H1 (cell line): Measurements from ENCODE around the gene ZNF546. TPM values are rescaled to one million over a fixed set of nuclear protein-coding genes. Genes with fewer than 3 reads are reported as not detected.

Source experiments
- CTCF ChIA-PET: fragments of 300-600 bp; sonication (Branson Sonifier 250); formaldehyde crosslinking; loops from one replicate; lab custom pipeline; 2021; ENCODE audit not compliant: partially characterized antibody; lab: Charles Lee
- POLR2A ChIA-PET: fragments of 300-600 bp; sonication (Branson Sonifier 250); formaldehyde crosslinking; loops from one replicate; lab custom pipeline; 2021; ENCODE audit warnings: inconsistent platforms; ENCODE audit not compliant: partially characterized antibody; lab: Charles Lee
- DNase-seq, 2 experiments: peaks; one replicate each; pipeline versions ENCODE4 v3.0.0 to v3.0.0-alpha.2; 2010 to 2022; ENCODE audit warnings: low spot score in 2 of 2, low read depth in 1 of 2, mixed read lengths in 1 of 2
- FAIRE-seq: peaks from 2 replicates; lab custom pipeline; 2011; peaks lifted over from hg19 to GRCh38; lab: Jason Lieb, UNC
- H2AFZ ChIP-seq: 2 replicates; pipeline ENCODE4 v1.8.1; 2012; ENCODE audit warnings: low read length, inconsistent platforms
- H2AK5ac ChIP-seq: 2 replicates; pipeline ENCODE4 v1.6.1; 2013; ENCODE audit warnings: low read depth, low read length
- H2BK120ac ChIP-seq: replicated peaks from 2 replicates; pipeline ENCODE3; 2013; ENCODE audit warnings: low read depth, low read length, inconsistent platforms
- H2BK12ac ChIP-seq: 2 replicates; pipeline ENCODE4 v1.6.1; 2013; ENCODE audit warnings: low read depth, low read length
- H2BK15ac ChIP-seq: 2 replicates; pipeline ENCODE4 v1.6.1; 2013; ENCODE audit warnings: low read length
- H2BK20ac ChIP-seq: 2 replicates; pipeline ENCODE4 v1.6.1; 2013; ENCODE audit warnings: low read length
- H2BK5ac ChIP-seq: 2 replicates; pipeline ENCODE4 v1.6.1; 2013; ENCODE audit warnings: low read depth, low read length
- H3K14ac ChIP-seq: 2 replicates; pipeline ENCODE4 v1.6.1; 2013; ENCODE audit warnings: inconsistent platforms; ENCODE audit not compliant: insufficient read length
- H3K18ac ChIP-seq: 2 replicates; pipeline ENCODE4 v1.6.1; 2013; ENCODE audit warnings: low read length; ENCODE audit errors: extremely low read depth
- H3K23ac ChIP-seq: 2 replicates; pipeline ENCODE4 v1.6.1; 2013; ENCODE audit warnings: inconsistent platforms; ENCODE audit not compliant: insufficient read length
- H3K23me2 ChIP-seq: 2 replicates; pipeline ENCODE4 v1.6.1; 2013; ENCODE audit warnings: low read depth, low read length
- H3K27ac ChIP-seq: 2 replicates; pipeline ENCODE4 v1.6.1; 2011; ENCODE audit warnings: low read depth, low read length, inconsistent platforms
- H3K27me3 ChIP-seq, 4 experiments: replicated peaks in 1 of 4; 1 replicate in 1 of 4; 2 replicates in 3 of 4; pipeline versions ENCODE4 v1.6.1 to v1.8.1; 2011 to 2013; ENCODE audit warnings: low read length in 3 of 4, mild to moderate bottlenecking in 3 of 4, inconsistent platforms in 2 of 4, mixed read lengths in 2 of 4, moderate library complexity in 1 of 4; ENCODE audit not compliant: control insufficient read depth in 3 of 4, insufficient read depth in 3 of 4; ENCODE audit errors: extremely low read depth in 1 of 4
- H3K36me3 ChIP-seq, 4 experiments: 2 replicates each; pipeline versions ENCODE4 v1.6.1 to v1.8.1; 2011 to 2013; ENCODE audit warnings: mild to moderate bottlenecking in 4 of 4, low read length in 3 of 4, moderate library complexity in 2 of 4, control low read depth in 1 of 4, inconsistent platforms in 1 of 4; ENCODE audit not compliant: insufficient read depth in 4 of 4, control insufficient read depth in 2 of 4
- H3K4ac ChIP-seq: replicated peaks from 2 replicates; pipeline ENCODE3; 2013; ENCODE audit warnings: low read length, low read depth, mixed read lengths, inconsistent platforms; ENCODE audit not compliant: insufficient read length
- H3K4me1 ChIP-seq, 4 experiments: replicated peaks in 1 of 4; 1 replicate in 1 of 4; 2 replicates in 3 of 4; pipeline versions ENCODE4 v1.6.1 to v1.8.1; 2011 to 2013; ENCODE audit warnings: low read length in 3 of 4, inconsistent platforms in 2 of 4, mixed read lengths in 1 of 4; ENCODE audit not compliant: insufficient read depth in 4 of 4, control insufficient read depth in 3 of 4
- H3K4me2 ChIP-seq, 2 experiments: 2 replicates each; pipeline versions ENCODE4 v1.6.1 to v1.8.1; 2011 to 2013; ENCODE audit warnings: low read depth in 2 of 2, low read length in 2 of 2, control low read depth in 1 of 2, inconsistent platforms in 1 of 2, mild to moderate bottlenecking in 1 of 2; ENCODE audit not compliant: insufficient read depth in 1 of 2
- H3K4me3 ChIP-seq, 4 experiments: fragments of 200-600, 300-600 bp in 1 of 4; sonication (generic), shearing (Covaris generic), sonication (Bioruptor Twin) in 1 of 4; 2 replicates each; pipeline versions ENCODE4 v1.5.1 to v1.8.1; 2011 to 2016; ENCODE audit warnings: low read length in 4 of 4, low read depth in 3 of 4, control low read depth in 2 of 4, inconsistent platforms in 2 of 4, mild to moderate bottlenecking in 2 of 4, mixed read lengths in 1 of 4, moderate library complexity in 1 of 4; ENCODE audit not compliant: insufficient read depth in 2 of 4; ENCODE audit errors: extremely low read depth in 1 of 4
- H3K56ac ChIP-seq: replicated peaks from 2 replicates; pipeline ENCODE3; 2013; ENCODE audit warnings: low read depth, mild to moderate bottlenecking, mixed read lengths, low read length, inconsistent platforms; ENCODE audit not compliant: insufficient read length
- H3K79me1 ChIP-seq: 2 replicates; pipeline ENCODE4 v1.6.1; 2013; ENCODE audit warnings: low read depth, low read length, control low read depth
- H3K79me2 ChIP-seq, 2 experiments: 2 replicates each; pipeline versions ENCODE4 v1.6.1 to v1.8.1; 2012 to 2013; ENCODE audit warnings: low read length in 2 of 2, mild to moderate bottlenecking in 2 of 2, inconsistent platforms in 1 of 2; ENCODE audit not compliant: insufficient read depth in 2 of 2, control insufficient read depth in 1 of 2
- H3K9ac ChIP-seq, 4 experiments: replicated peaks in 1 of 4; 1 replicate in 1 of 4; 2 replicates in 3 of 4; pipeline versions ENCODE4 v1.6.1 to v1.8.1; 2011 to 2013; ENCODE audit warnings: low read depth in 3 of 4, low read length in 3 of 4, control low read depth in 2 of 4, mild to moderate bottlenecking in 2 of 4, moderate library complexity in 2 of 4, inconsistent platforms in 1 of 4; ENCODE audit errors: extremely low read depth in 1 of 4
- H3K9me3 ChIP-seq, 2 experiments: 2 replicates each; pipeline versions ENCODE4 v1.6.1 to v1.8.1; 2012 to 2013; ENCODE audit warnings: mild to moderate bottlenecking in 2 of 2, moderate library complexity in 2 of 2, control low read depth in 1 of 2, inconsistent platforms in 1 of 2, low read depth in 1 of 2, low read length in 1 of 2, mixed read lengths in 1 of 2; ENCODE audit not compliant: insufficient read depth in 2 of 2
- H4K20me1 ChIP-seq, 2 experiments: replicated peaks in 1 of 2; 2 replicates each; pipeline versions ENCODE3 to v1.8.1; 2011 to 2013; ENCODE audit warnings: inconsistent platforms in 2 of 2, low read length in 2 of 2, mild to moderate bottlenecking in 1 of 2; ENCODE audit not compliant: insufficient read depth in 2 of 2, control insufficient read depth in 1 of 2
- H4K5ac ChIP-seq: 2 replicates; pipeline ENCODE4 v1.6.1; 2013; ENCODE audit warnings: low read length, low read depth, mixed read lengths, inconsistent platforms; ENCODE audit not compliant: insufficient read length
- H4K8ac ChIP-seq: 2 replicates; pipeline ENCODE4 v1.8.0; 2013; ENCODE audit warnings: mild to moderate bottlenecking, moderate library complexity, low read length, inconsistent platforms; ENCODE audit not compliant: insufficient read depth; ENCODE audit errors: extremely low read depth
- H4K91ac ChIP-seq: replicated peaks from 2 replicates; pipeline ENCODE3; 2013; ENCODE audit warnings: low read length, mixed read lengths, inconsistent platforms; ENCODE audit not compliant: insufficient read length
- SP4 ChIP-seq: IDR thresholded peaks from 2 replicates; pipeline ENCODE4 v1.6.1; 2012; ENCODE audit warnings: low read length, inconsistent platforms
- ZNF274 ChIP-seq: IDR thresholded peaks from 2 replicates; pipeline ENCODE4 v1.7.0; 2012; ENCODE audit warnings: low read length, borderline replicate concordance; ENCODE audit errors: extremely low read depth
- WGBS, 2 experiments: shearing (Covaris generic) in 1 of 2; methylation state at CpG; one replicate each; pipeline versions ENCODE4 v1.1.6 to v1.1.7; 2013 to 2015; ENCODE audit warnings: low lambda C conversion rate in 2 of 2, mixed read lengths in 2 of 2, inconsistent platforms in 1 of 2, low coverage in 1 of 2, missing lambda C conversion rate in 1 of 2; ENCODE audit not compliant: insufficient replicate concordance in 2 of 2, insufficient coverage in 1 of 2, insufficient read length in 1 of 2; ENCODE audit errors: extremely low coverage in 1 of 2, missing lambda C conversion rate in 1 of 2; 5-methylcytosine and 5-hydroxymethylcytosine counted together
- polyA plus RNA-seq, 7 experiments: library from polyadenylated mRNA; depleted of rRNA in 3 of 7; stranded (reverse) in 5 of 7; unstranded in 2 of 7; fragments of >200 nt in 5 of 7; fragments of 200-250 nt in 2 of 7; gene quantifications; 1 replicate in 5 of 7; 2 replicates in 1 of 7; 4 replicates in 1 of 7; pipeline versions ENCODE4 v1.2.1 to v1.2.3, GENCODE V29; 2011 to 2013; ENCODE audit warnings: missing spikeins in 2 of 7, mixed read lengths in 2 of 7
- total RNA-seq: library from RNA; stranded (reverse); fragmentation: NEBNext Ultra II Directional; extraction: Animal tissue kit (Norgen Biotek cat#: 25700); gene quantifications from 2 replicates; pipeline ENCODE4 v1.2.1, GENCODE V29; 2021

ZNF546 gene
- total and polyA plus RNA-seq, 2 of the 8 experiments (the other 6 are each of a cell fraction or from before 2014, with no cell fraction given), result 0.21 to 1.1 TPM

DNA sequence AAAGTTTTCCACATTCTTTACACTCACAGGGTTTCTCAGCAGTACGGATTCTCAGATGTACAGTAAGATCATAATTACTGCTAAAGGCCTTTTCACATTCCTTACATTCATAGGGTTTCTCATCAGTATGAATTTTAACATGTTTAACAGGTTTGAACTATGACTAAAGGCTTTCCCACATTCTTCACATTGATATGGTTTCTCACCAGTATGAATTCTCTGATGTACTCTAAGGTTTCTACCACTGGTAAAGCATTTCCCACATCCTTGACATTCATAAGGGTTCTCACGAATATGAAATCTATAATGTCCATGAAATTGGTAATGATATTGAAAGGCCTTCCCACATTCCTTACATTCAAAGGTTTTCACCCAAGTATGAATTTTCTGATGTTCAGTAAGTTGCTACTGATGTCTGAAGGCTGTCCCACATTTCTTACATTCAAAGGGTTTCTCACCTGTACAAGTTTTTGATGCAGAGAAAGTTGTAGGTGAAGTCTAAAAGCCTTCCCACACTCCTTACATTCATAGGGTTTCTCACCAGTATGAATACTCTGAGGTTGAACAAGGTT, 37.2 kb downstream of the ZNF546 start:
- no peak overlapping the region for H3K14ac ChIP-seq
- H3K4me3 ChIP-seq, result peak overlapping the region in 1 of 4 experiments; percentile 6; a peak in 1 of 8 replicates
- no peak overlapping the region for H2AK5ac ChIP-seq
- POLR2A ChIA-PET, result no interaction called here
- H3K9ac ChIP-seq, result no peak overlapping the region
- H3K4me1 ChIP-seq, result no peaks in the 10 kb centered on the region
- H3K4ac ChIP-seq, result no peak overlapping the region
- H3K27ac ChIP-seq, result no peak overlapping the region
- no peak overlapping the region for H3K18ac ChIP-seq
- H3K36me3 ChIP-seq, result peaks cover 0 to 43% (median 19%) of the 10 kb centered on the region in 4 experiments; a peak in 3 of 8 replicates
- DNase-seq, result no peak
- no peak overlapping the region for H2BK15ac ChIP-seq
- H2BK12ac ChIP-seq, result no peak overlapping the region
- H2BK20ac ChIP-seq, result no peak overlapping the region
- no peak overlapping the region for H4K5ac ChIP-seq
- no peak overlapping the region for H2BK120ac ChIP-seq
- H3K27me3 ChIP-seq, result no peaks in the 10 kb centered on the region
- WGBS, 2 experiments, result 83% methylated on average over 2 of the region's 2 CpGs; no CpG with 5 or more reads in 1 of the 2 experiments
- no peaks in the 10 kb centered on the region for H3K79me2 ChIP-seq
- peak; percentile 83 for TF ChIP-seq ZNF274
- TF ChIP-seq SP4, result no peak
- no peak overlapping the region for H3K56ac ChIP-seq
- no peaks in the 10 kb centered on the region for H3K23me2 ChIP-seq
- FAIRE-seq, result no peak
- peaks cover 76 to 78% of the 10 kb centered on the region in 2 experiments for H3K9me3 ChIP-seq
- CTCF ChIA-PET, result no interaction called here
- no peak overlapping the region for H2AFZ ChIP-seq
- H4K8ac ChIP-seq, result no peak overlapping the region
- H4K20me1 ChIP-seq, result no peaks in the 10 kb centered on the region
- H4K91ac ChIP-seq, result no peak overlapping the region
- H2BK5ac ChIP-seq, result no peak overlapping the region
- H3K4me2 ChIP-seq, result no peak overlapping the region
- H3K79me1 ChIP-seq, result no peaks in the 10 kb centered on the region
- no peak overlapping the region for H3K23ac ChIP-seq
